ENCODE results near the gene KRABD2.
"Not testable (repeated sequence)": the region's sequence is repeated elsewhere in the genome, so short reads cannot be mapped to it uniquely, and the experiment has no call there.

The KRABD2 gene

GRCh38 chr17:8401107-8401506 lies 24.6 kb upstream of the KRABD2 start:
- no peak for TF ChIP-seq CTCF (IDR thresholded peaks at IDR 0.05; ENCODE audit: unreplicated experiment)
- Mint-ChIP-seq H3K4me3 (ENCODE audit: low read depth) (no peak overlapping the region), H3K36me3 (ENCODE audit: insufficient read depth) (no peaks in the 10 kb centered on the region), H3K9me3 (ENCODE audit: low read depth) (no peaks in the 10 kb centered on the region), H3K27ac (no peak overlapping the region), H3K4me1 (ENCODE audit: low read depth) (no peaks in the 10 kb centered on the region), H3K27me3 (peaks cover 27% of the 10 kb centered on the region)
- no peak for DNase-seq (ENCODE audit: low spot score, unreplicated experiment)

- Mint-ChIP-seq H3K27ac (no peak overlapping the region), H3K4me1 (ENCODE audit: low read depth) (no peaks in the 10 kb centered on the region), H3K9me3 (ENCODE audit: low read depth) (no peaks in the 10 kb centered on the region), H3K36me3 (ENCODE audit: insufficient read depth) (no peaks in the 10 kb centered on the region), H3K27me3 (peaks cover 43% of the 10 kb centered on the region), H3K4me3 (ENCODE audit: low read depth) (no peak overlapping the region)
- DNase-seq (ENCODE audit: low spot score, unreplicated experiment), result no peak
- TF ChIP-seq CTCF (IDR thresholded peaks at IDR 0.05; ENCODE audit: unreplicated experiment), result no peak
Measured at GRCh38 chr17:8398980-8399379, 22.5 kb upstream of the KRABD2 start.

- no peak for TF ChIP-seq CTCF (IDR thresholded peaks at IDR 0.05; ENCODE audit: unreplicated experiment)
- Mint-ChIP-seq H3K36me3 (ENCODE audit: insufficient read depth) (no peaks in the 10 kb centered on the region), H3K27me3 (peaks cover 44% of the 10 kb centered on the region), H3K27ac (no peak within 1 kb of the TSS), H3K4me3 (ENCODE audit: low read depth) (no peak within 1 kb of the TSS), H3K9me3 (ENCODE audit: low read depth) (no peaks in the 10 kb centered on the region), H3K4me1 (ENCODE audit: low read depth) (no peaks in the 10 kb centered on the region)
- no peak for DNase-seq (ENCODE audit: low spot score, unreplicated experiment)
Measured at GRCh38 chr17:8397636-8398035, 21.1 kb upstream of the KRABD2 start, which contains the start of gene RNF222. RNF222 (minus strand) TSS chr17:8397827; CDS start chr17:8393461, 4,366 bp downstream.

- not testable (repeated sequence) for H3K4me3 Mint-ChIP-seq (ENCODE audit: low read depth); H3K4me1 Mint-ChIP-seq (ENCODE audit: low read depth); H3K27ac Mint-ChIP-seq; H3K9me3 Mint-ChIP-seq (ENCODE audit: low read depth); H3K36me3 Mint-ChIP-seq (ENCODE audit: insufficient read depth); DNase-seq (ENCODE audit: low spot score, unreplicated experiment)
- peaks cover 40% of the 10 kb centered on the region for H3K27me3 Mint-ChIP-seq
Measured at GRCh38 chr17:8394497-8394896, 18.0 kb upstream of the KRABD2 start.

GRCh38 chr17:8393470-8394231 lies 17.1 kb upstream of the KRABD2 start:
- Mint-ChIP-seq H3K27ac (no peak overlapping the region), H3K36me3 (ENCODE audit: insufficient read depth) (no peaks in the 10 kb centered on the region), H3K27me3 (peaks cover 40% of the 10 kb centered on the region), H3K4me3 (ENCODE audit: low read depth) (no peak overlapping the region), H3K4me1 (ENCODE audit: low read depth) (no peaks in the 10 kb centered on the region), H3K9me3 (ENCODE audit: low read depth) (no peaks in the 10 kb centered on the region)
- TF ChIP-seq CTCF (IDR thresholded peaks at IDR 0.05; ENCODE audit: unreplicated experiment), result no peak
- DNase-seq (ENCODE audit: low spot score, unreplicated experiment), result no peak

Data from progenitor cell of endocrine pancreas (in vitro differentiated cells).